GM21390 (cell line): ENCODE data around the gene DCAF11.
A peak's percentile ranks its signal among the peaks of the same experiment; 100 is the strongest.

Experiments used
- ATAC-seq: cut with Tn5 transposase; IDR thresholded peaks from one replicate; pipeline ENCODE4 v1.9.1; 2021; ENCODE audit not compliant: unreplicated experiment

The DCAF11 gene

DNA sequence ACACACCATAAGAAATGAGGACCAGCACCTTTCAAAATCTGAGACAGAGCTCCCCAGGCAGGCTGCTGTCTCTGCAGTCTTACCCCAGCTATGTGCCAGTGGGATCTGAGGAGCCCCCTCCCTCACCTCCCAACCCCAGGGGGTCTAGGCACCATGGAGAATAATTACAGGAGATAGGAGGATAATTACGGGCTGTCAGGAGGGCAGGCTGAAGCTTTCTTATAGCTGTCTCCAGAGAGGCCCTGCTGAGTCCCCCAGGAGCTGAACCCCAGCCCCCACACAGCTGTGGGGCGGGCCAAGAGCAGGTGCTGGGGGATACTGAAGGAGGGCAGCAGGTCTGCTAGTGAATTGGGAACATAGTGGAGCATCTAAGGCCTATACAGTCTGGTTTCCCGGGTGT is 36.4 kb upstream of the DCAF11 start:
- no peak for ATAC-seq

DNA sequence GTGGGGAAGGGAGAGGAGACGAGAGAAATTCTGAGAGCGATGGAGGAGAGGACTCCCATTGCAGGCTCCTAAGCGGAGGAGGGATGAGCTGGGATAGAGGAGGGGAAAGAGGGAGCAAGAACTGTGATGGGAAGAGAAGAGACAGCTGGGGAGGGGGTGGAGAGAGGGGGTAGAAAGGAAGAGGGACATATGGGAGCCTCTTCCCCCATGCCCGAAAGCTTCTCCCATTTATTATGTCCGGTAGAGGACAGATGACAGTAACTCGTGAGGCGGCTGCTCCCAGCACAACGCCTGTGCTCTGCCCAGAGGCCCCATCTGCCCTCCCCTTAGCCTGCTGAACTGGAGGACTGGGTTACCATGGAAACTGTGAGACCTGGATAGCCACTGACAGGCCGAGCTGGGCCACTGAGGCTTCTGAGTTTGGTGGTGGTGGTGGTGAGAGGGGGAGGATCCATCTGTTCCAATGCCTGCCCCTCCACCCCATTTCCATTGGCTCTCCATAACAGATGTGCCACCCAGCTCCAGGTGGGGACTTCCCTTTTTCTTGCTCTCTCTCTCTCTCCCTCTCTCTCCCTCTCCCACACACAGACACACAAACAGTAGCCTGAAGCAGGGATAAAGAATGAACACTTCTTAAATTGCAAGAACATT is 35.0 kb upstream of the DCAF11 start:
- ATAC-seq, result no peak

DNA sequence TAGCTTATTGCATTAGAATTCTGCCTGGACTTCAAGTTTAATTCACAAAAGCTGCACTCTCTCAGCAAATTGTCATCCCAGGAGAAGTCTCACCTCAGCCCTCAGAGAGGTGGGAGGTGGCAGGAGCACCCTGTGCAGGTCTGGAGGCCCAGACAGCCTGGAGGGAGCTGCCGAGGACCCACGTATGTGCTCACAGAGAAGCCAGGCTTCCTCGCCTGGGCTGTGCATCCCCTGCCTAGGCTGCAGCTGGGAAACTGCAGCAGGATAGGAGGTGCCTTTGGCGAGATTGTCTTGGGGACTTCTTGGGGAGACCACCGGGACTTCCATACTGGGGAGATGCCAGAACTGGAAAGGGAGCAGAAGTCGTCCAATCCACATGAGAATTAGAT is 34.4 kb upstream of the DCAF11 start:
- no peak for ATAC-seq

DNA sequence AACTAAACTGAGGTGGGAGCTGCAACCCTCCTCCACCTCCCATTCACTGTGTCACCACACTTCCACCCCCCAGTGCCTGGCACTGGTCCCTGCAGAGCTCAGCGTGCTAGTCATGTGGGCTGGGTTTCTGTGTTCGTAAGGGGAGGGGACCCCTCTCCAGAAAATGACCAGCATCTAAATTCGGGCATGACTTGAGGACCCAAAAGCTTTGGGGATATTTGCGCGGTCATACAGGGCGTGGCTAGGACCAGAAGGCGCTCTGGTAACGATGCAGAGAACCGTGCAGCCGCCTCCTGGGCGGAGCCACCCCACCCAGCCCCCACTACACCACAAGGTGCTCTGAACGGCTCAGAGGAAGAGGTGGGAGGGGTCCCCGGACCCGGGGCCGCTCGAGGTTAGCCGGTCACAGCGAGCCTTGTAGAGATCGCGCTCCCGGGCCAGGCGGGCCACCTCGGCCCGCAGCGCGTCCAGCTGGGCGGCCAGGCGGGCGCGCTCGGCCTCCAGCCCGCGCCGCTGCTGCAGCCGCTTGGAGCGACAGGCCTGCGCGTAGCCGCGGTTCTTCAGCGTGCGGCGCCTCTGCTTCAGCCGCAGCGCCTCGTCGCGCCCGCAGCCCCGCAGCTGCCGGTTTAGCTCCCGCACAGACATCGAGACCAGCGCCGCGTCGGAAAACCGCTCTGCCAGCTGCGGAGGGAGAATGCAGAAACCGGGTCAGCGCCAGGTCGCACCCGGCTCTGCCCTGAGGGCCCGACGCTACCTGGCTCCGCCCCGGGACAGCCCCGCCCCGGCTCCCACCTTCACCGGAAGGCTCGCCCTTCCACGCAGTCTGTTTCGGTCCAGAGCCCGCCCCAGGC is 33.5 kb upstream of the DCAF11 start:
- ATAC-seq, result peak; percentile 86

DNA sequence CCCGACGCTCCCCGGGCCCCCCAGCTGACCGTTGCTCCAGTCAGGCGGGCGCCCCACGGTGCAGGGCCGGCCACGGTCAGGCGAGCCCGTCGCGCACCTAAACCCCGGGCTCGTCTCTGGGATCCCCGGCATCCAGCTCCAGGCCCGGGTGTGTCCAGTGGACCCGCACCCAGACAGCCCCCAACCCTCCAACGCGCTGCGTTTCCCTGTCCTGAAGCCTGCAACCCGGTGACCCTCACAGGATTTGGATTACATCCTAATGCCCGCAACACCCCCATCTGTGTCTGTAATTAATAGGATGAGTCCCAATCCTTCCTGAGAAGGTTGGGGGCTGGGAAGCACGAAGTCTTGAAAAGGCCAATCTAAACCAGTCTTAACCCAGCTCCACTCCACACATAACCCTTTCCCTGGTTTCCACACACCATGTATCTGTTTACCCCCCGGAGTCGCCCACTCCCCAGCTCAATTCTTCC is 32.8 kb upstream of the DCAF11 start:
- no peak for ATAC-seq

- no peak for ATAC-seq
These were observed 32.0 kb upstream of the DCAF11 start for GRCh38 chr14:24082411-24083080.

DNA sequence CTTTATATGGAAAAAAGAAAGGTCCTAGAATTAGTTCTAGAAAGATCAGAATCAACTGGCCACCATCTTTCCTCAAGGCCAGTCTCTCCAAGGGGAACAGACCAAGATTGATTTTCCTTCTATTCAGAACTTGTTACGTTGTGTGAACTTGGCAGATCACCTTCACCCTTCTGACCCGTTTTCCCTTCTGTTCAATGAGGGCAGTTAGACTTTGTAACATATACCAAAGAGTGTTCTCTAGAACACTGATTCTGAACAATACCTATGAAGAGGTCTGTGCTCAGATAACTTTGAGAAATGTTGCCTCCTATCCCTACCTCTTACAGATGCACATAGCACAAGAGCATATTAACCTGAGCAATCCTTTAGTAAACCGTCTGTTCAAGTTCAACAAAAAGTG is 31.1 kb upstream of the DCAF11 start:
- ATAC-seq, result no peak

DNA sequence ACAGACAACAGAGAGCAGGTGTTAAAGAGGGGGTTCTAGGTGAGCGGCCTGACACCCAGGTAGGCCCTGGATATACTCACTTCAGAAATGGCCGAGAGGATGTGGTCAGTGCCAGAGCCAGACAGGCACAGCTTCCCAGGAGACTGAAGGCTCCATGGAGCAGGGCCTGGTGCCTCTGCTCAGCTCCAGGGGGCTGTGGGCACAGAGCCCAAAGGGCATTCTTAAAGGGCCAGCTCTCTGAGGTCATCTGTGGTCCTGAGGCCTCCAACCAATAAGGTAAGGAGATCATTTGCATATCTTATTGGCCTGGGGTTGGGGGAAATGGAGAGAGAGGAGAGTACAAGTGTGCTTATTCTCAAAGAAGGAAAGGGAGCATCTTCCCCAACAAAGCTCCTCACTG is 30.1 kb upstream of the DCAF11 start:
- no peak for ATAC-seq

DNA sequence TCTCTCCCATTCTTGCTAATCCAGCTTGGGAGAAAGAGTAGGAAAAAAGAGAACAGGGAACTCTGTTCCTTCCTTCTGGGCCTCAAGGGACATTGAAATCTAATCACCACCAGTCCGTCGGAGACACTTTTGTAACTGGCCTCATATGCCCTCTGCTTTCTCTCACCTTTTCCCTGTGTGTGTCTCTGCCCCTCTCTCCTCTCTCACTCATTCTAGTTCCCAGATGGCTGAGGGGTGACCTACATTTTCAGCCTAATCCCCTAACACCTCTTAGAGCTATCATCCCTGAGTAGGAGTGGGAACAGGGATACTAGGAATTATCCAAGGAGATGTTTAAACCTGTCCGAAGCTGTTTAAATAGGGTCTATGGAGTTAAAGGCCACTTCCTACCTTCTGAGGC is 29.4 kb upstream of the DCAF11 start:
- ATAC-seq, result no peak

GRCh38 chr14:24086193-24086955 is 28.2 kb upstream of the DCAF11 start:
- ATAC-seq, result no peak

GRCh38 chr14:24087004-24087403 is 27.6 kb upstream of the DCAF11 start:
- no peak for ATAC-seq

DNA sequence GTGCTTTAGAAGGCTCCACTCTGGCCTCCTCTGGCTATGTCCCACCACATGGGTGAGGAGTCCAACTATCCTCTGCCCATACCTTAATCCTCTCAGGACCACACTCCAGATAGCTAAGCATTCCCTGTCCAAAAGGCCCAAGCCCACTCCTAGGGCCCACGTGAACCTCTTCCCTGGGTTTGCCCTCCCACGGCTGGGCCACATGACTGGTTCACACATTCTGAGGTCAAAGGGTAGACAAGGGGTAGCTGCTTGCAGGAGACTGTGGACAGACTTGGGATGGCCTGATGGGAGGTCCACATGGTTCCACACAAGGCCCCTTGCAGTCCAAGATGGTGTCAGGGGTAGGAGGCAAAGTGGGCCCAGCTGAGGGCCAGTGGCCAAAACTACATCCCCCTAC is 26.5 kb upstream of the DCAF11 start:
- no peak for ATAC-seq

DNA sequence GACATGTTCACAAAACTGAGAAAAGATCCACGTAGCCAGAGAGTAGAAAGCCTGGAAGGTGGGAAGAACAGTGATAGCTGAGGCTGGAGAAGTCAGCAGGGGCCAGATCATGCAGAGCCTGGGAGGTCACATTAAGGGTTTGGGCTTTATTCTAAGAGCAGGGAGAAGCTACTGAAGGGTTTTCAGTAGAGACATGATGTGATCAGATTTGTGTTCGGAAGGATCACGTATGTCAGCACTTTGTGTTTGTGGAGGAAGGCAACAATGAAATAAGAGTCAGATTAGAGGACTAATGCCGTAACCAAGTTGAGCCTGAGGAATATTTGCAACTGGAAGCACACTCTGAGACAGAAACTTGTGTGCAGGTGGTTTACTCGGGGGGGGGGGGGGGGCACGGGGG is 24.7 kb upstream of the DCAF11 start:
- ATAC-seq, result no peak

DNA sequence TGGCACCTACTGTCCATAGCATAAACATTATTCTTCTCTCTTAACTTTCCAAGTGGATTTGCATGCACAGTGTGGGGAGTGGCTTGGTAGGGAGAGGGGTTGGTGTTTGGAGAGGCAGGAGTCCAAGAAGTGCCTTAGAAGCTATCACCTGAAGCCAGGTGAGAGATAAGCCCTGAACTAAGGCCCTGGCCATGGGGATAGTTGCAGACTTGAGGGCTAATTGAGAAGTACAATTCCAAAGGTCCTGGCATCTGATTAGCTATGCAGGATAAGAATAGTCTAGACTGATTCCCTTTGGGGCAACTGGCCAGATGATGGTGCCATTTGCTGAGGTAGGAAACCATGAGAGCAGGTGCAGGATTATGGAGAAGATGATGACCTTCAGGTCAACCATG is 22.5 kb upstream of the DCAF11 start:
- ATAC-seq, result no peak

DNA sequence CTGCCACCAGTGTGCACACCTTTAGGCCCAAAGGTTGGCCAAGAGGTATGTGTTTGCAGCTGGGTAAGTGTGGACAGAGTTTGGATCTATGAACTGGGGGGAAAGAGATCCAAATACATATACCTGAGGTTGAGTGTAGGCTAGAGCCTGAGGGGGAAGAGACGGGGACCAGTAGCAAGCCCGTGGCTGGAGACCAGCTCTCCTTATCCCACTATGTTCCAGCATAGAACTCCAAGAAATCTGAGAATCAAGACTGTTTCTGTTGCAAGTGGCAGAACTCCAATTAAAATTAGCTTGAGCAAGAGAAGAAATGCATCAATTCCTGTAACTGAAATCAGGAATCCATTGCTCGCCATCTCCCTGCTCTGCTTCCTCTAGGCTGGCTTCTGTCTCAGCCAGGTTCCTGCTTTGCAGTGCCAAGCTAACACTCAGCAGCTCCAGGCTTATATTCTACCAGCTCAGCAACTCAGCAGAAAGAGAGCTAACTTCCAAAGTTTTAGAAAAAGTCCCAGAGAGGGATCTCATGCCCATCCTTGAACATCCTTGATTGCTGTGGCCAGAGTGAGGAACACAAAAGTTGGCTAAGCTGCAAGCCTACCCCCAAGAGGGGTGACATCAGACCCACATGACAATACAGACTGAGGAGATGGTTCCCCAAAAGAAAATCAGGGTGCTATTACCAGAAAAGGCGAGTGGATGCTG is 21.9 kb upstream of the DCAF11 start:
- ATAC-seq, result no peak

- ATAC-seq, result no peak
These were observed 21.2 kb upstream of the DCAF11 start for GRCh38 chr14:24093207-24093900.

- peak; percentile 46 for ATAC-seq
These were observed 20.4 kb upstream of the DCAF11 start, which contains the start of gene PCK2 for GRCh38 chr14:24093901-24094840. Gene PCK2 (plus strand): TSS chr14:24094311. CDS start chr14:24094406, 95 bp downstream.

GRCh38 chr14:24094841-24095270 is 19.7 kb upstream of the DCAF11 start:
- no peak for ATAC-seq
